Activated CD8-positive, alpha-beta T cell treated with anti-CD3 and anti-CD28 coated beads for 36 hours (primary cell): ENCODE data around the gene PRPF19. TPM values are rescaled to one million over a fixed set of nuclear protein-coding genes. Genes with fewer than 3 reads are reported as not detected.
A peak's percentile ranks its signal among the peaks of the same experiment; 100 is the strongest.

Source experiments
- ATAC-seq: fragments of 200-7000 bp; cut with Tn5 transposase; one replicate; pipeline ENCODE4 v1.10.0; 2021; ENCODE audit warnings: mild to moderate bottlenecking, moderate library complexity
- CTCF ChIA-PET: fragments of 350-600 bp; sonication (Branson Sonifier 250); formaldehyde crosslinking; loops from one replicate; lab custom pipeline; 2021; ENCODE audit warnings: antibody characterized with exemption; lab: Charles Lee
- POLR2A ChIA-PET: fragments of 350-600 bp; sonication (Branson Sonifier 250); formaldehyde crosslinking; loops from one replicate; lab custom pipeline; 2021; ENCODE audit warnings: antibody characterized with exemption; lab: Charles Lee
- DNase-seq: peaks from one replicate; pipeline ENCODE4 v3.0.0-alpha.2; 2020
- H3K27ac Mint-ChIP-seq: one replicate; pipeline ENCODE4 v1.8.0; 2021; ENCODE audit warnings: mild to moderate bottlenecking, mixed read lengths
- H3K27me3 Mint-ChIP-seq: one replicate; pipeline ENCODE4 v1.8.0; 2021; ENCODE audit warnings: mixed read lengths
- H3K36me3 Mint-ChIP-seq: one replicate; pipeline ENCODE4 v1.8.0; 2021; ENCODE audit warnings: low read depth, mixed read lengths
- H3K4me1 Mint-ChIP-seq: one replicate; pipeline ENCODE4 v1.8.0; 2021; ENCODE audit warnings: low read depth, mixed read lengths
- H3K4me3 Mint-ChIP-seq: one replicate; pipeline ENCODE4 v1.8.0; 2021; ENCODE audit warnings: mild to moderate bottlenecking, moderate library complexity, mixed read lengths
- H3K9me3 Mint-ChIP-seq: one replicate; pipeline ENCODE4 v1.8.0; 2021; ENCODE audit warnings: mixed read lengths
- intact Hi-C: fragments of 100-400 bp; cut with micrococcal nuclease; formaldehyde crosslinking; loops from one replicate; pipeline ENCODE4 v1.10.0; 2022
- total RNA-seq, 2 experiments: library from RNA; stranded (reverse); gene quantifications; one replicate each; pipeline ENCODE4 v1.2.3, GENCODE V29; 2021
- TF ChIP-seq, protein P1 (sequence below): fragments of 200-600 bp; IDR thresholded peaks from one replicate; pipeline ENCODE4 v1.8.0; 2022; ENCODE audit warnings: antibody characterized with exemption, mild to moderate bottlenecking

The PRPF19 gene
- total RNA-seq, 2 experiments from 2014 or later, result 142 to 150 TPM

DNA sequence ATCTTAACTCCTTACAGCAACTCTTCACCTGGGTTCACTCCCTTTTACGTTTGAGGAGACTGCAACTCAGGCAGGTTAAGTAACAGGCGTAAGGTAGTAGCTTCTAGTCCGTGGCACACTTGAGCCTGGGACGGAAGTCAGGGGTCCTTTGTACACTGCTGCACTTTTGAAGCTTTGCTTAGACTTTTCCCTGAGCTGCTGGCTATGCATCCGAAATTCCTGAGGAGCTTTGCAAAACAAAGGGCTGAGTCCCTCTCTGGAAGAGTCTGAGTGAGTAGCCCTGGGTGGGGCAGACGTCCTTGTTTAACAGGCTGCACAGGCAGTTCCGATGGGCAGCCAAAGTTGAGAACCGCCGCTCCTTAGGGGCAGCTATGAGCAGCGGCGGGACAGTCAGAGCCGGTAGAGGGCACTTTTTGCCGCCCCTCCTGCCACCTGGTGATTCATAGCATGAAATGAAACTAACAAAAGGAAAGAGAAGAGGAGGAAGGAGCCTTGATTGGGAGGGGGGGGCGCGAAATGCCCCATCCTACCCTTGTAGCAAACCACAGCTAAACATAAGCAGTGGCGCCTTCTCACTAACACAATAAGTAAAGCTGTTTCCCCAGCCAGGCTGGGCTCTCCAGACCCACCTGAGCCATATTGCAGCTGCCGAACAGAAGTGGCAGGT is 9.0 kb upstream of the PRPF19 start:
- Mint-ChIP-seq H3K27ac (peak overlapping the region; percentile 89), H3K36me3 (peaks cover 29% of the 10 kb centered on the region), H3K27me3 (no peaks in the 10 kb centered on the region), H3K4me3 (peak overlapping the region; percentile 90), H3K4me1 (peaks cover 73% of the 10 kb centered on the region), H3K9me3 (no peaks in the 10 kb centered on the region)
- ATAC-seq (peak; percentile 56), DNase-seq (peak; percentile 91)
- POLR2A ChIA-PET, result interaction anchor here (0.7 to 3.1 kb wide), 18 partner anchors 8 to 447 kb away, joined by 3 to 38 read pairs (median 4); partner anchors contain the start of genes CD5, CYB561A3, PRPF19 and TMEM132A
- CTCF ChIA-PET, result interaction anchor here (0.8 to 7.4 kb wide), 17 partner anchors 8 to 723 kb away, joined by 3 to 88 read pairs (median 4); partner anchors contain the start of genes PRPF19 and TMEM132A
- TF ChIP-seq, protein P1, sequence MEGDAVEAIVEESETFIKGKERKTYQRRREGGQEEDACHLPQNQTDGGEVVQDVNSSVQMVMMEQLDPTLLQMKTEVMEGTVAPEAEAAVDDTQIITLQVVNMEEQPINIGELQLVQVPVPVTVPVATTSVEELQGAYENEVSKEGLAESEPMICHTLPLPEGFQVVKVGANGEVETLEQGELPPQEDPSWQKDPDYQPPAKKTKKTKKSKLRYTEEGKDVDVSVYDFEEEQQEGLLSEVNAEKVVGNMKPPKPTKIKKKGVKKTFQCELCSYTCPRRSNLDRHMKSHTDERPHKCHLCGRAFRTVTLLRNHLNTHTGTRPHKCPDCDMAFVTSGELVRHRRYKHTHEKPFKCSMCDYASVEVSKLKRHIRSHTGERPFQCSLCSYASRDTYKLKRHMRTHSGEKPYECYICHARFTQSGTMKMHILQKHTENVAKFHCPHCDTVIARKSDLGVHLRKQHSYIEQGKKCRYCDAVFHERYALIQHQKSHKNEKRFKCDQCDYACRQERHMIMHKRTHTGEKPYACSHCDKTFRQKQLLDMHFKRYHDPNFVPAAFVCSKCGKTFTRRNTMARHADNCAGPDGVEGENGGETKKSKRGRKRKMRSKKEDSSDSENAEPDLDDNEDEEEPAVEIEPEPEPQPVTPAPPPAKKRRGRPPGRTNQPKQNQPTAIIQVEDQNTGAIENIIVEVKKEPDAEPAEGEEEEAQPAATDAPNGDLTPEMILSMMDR, result peak; percentile 40
- intact Hi-C loops, result loop anchor here (5.0 kb wide), 1 partner anchor 272 kb away; no protein-coding TSS in a partner anchor

DNA sequence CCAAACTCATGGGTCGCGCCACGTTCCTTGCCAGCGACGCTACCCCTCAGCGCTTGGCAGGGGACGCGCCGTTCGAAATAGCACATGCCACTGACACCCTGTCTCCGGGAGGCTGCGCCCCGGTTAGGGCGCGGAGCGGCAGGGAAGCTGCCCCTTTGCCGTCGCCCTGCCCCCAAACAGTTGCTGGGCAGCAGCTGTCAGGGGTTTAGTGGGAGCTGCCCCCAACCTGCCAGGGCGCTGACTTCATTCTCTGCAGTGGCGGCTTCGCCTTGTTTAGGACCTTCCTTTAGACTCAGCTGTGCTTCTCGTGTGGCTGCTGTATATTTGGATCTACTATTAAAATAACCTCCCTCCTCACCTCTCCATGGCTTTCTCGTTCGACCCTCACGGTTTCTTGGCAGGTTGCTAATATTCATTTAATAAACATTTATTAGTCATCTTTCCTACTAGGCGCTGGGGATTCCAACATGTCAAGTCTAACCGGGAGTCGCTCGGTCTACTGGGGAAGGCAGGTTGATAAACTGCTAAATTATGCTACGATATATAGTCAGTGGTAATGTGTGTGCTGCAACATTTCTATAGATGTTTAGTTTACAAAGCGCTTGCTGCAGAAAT is 8.4 kb upstream of the PRPF19 start:
- Mint-ChIP-seq H3K9me3 (no peaks in the 10 kb centered on the region), H3K27me3 (no peaks in the 10 kb centered on the region), H3K36me3 (peaks cover 23% of the 10 kb centered on the region), H3K4me3 (peak overlapping the region; percentile 90), H3K27ac (peak overlapping the region; percentile 89), H3K4me1 (peaks cover 76% of the 10 kb centered on the region)
- DNase-seq (peak; percentile 59), ATAC-seq (peak; percentile 22)
- ChIA-PET POLR2A (interaction anchor here (0.7 to 3.1 kb wide), 14 partner anchors 9 to 447 kb away, joined by 3 to 38 read pairs (median 4); partner anchors contain the start of genes CD5, CYB561A3, PRPF19 and TMEM132A), CTCF (interaction anchor here (0.8 to 7.4 kb wide), 14 partner anchors 9 to 724 kb away, joined by 3 to 88 read pairs (median 4); partner anchors contain the start of genes PRPF19 and TMEM132A)
- TF ChIP-seq, protein P1, result no peak
- intact Hi-C loops, result loop anchor here (5.0 kb wide), 1 partner anchor 273 kb away; no protein-coding TSS in a partner anchor

DNA sequence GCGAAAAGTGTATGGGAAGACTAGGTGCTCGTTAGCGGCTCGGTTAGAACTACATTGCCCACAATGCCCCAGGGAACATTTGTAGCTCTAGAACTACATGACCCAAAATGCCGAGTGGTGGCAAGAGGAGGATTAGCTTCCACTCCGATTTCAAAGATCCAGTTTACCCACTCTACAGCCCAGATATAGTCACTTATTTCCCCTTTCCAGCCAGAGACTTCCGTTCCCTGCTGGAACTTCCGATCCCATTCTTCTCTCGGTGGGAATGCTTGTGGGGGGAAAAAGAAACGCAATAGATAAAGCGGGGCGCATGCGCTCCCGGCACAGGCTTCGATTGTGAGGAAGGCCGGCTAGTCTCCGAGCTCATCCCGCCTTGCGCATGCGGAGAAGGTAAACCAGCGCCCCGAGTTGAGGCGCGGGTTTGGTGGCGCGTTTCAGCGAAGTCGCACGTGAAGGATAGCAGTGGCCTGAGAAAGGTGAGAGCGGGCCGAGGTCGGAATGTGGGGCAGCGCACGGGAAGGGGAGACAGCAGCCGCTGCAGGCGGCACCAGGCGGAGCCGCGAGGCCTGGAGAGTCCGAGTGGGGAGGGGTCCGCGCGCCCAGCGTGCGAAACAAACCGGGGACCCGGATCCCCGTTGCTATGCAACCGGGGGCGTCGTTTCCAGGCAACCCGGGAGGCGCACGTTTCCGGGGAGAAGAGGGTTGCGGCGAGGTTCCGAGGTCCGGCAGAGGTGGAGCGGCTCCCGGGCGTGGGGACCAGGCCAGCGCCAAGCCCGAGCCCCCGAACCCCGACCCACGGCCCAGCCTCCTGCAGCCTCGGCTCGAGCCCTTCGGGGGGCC is 7.6 kb upstream of the PRPF19 start, which contains the start of gene TMEM109:
TMEM109 (plus strand) TSS at position 366 of the 840 bp plus-strand sequence. CDS start 5,536 bp downstream, outside the sequence.
- TF ChIP-seq, protein P1, result no peak
- Mint-ChIP-seq H3K4me1 (peaks cover 71% of the 10 kb centered on the region), H3K36me3 (peaks cover 17% of the 10 kb centered on the region), H3K4me3 (peak within 1 kb of the TSS; percentile 90), H3K27me3 (no peaks in the 10 kb centered on the region), H3K27ac (peak within 1 kb of the TSS; percentile 97), H3K9me3 (no peaks in the 10 kb centered on the region)
- ChIA-PET POLR2A (interaction anchor here (0.5 to 3.1 kb wide), 14 partner anchors 9 to 381 kb away, joined by 3 to 38 read pairs (median 4); partner anchors contain the start of genes CD6, PRPF19, TMEM132A and VWCE), CTCF (interaction anchor here (0.8 to 7.4 kb wide), 10 partner anchors 10 to 422 kb away, joined by 3 to 88 read pairs (median 5); partner anchors contain the start of genes PRPF19 and TMEM132A)
- DNase-seq, result peak; percentile 91
- peak; percentile 72 for ATAC-seq
- intact Hi-C loops, result no loop called here

DNA sequence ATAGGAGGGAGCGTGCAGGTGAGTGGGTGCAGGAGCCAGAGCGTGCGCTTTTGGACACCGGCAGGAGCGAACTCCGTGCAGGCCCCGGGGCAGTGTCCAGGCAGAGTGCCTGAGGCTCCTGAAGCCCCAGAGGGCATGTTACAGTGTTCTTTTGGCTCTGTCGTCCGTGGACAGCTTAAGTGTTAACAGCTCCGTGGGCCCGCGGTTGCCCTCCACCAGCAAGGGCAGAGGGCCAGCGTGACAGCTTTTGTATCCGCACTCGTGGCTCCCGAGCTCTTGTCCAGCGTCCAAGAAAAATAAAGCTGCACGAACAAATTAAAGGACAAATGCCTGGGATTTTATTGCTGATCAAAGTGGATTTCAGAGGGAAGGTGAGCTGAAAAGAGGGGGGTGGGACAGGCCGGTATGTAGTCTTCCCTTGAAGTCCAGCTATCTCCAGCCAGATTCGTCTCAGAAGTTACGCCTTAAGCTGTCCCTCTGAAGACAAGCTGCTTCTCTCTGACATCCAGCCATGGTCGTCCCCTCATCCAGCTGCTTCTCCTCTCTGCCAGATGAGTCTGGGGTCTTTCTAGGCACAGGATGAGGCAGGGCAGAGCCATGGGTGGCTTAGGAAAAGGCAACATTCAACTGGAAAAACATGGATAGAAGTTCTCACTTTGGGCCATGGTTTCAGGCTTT is 6.6 kb upstream of the PRPF19 start:
- ATAC-seq (no peak), DNase-seq (no peak)
- H3K27me3 Mint-ChIP-seq, result no peaks in the 10 kb centered on the region
- peaks cover 61% of the 10 kb centered on the region for H3K4me1 Mint-ChIP-seq
- TF ChIP-seq, protein P1, result no peak
- peak overlapping the region; percentile 90 for H3K4me3 Mint-ChIP-seq
- ChIA-PET POLR2A (interaction anchor here (0.8 to 2.0 kb wide), 7 partner anchors 9 to 198 kb away, joined by 3 to 6 read pairs (median 4); partner anchors contain the start of gene CD6), CTCF (interaction anchor here (1.0 to 7.4 kb wide), 8 partner anchors 10 to 423 kb away, joined by 3 to 88 read pairs (median 3); partner anchors contain the start of gene PRPF19)
- H3K36me3 Mint-ChIP-seq, result peaks cover 17% of the 10 kb centered on the region
- H3K9me3 Mint-ChIP-seq, result no peaks in the 10 kb centered on the region
- intact Hi-C loops, result no loop called here
- H3K27ac Mint-ChIP-seq, result peak overlapping the region; percentile 97
